H9 (cell line): ENCODE measurements around the gene ADGRB3. TPM values are rescaled to one million over a fixed set of nuclear protein-coding genes. Genes with fewer than 3 reads are reported as not detected.

Source experiments
- DNase-seq: peaks from one replicate; pipeline ENCODE4 v3.0.0-alpha.2; 2017
- H2AFZ ChIP-seq: one replicate; pipeline ENCODE4 v1.6.1; 2013; ENCODE audit warnings: mild to moderate bottlenecking, low read length, control low read depth, moderate library complexity
- H2AK5ac ChIP-seq: 2 replicates; pipeline ENCODE4 v1.6.1; 2013; ENCODE audit warnings: low read length, control low read depth, mixed read lengths; ENCODE audit not compliant: insufficient read length
- H2BK120ac ChIP-seq: one replicate; pipeline ENCODE4 v1.6.1; 2013; ENCODE audit warnings: low read depth, mild to moderate bottlenecking, low read length, control low read depth, inconsistent platforms; ENCODE audit not compliant: poor library complexity, severe bottlenecking
- H2BK12ac ChIP-seq: 2 replicates; pipeline ENCODE4 v1.6.1; 2013; ENCODE audit warnings: low read length, control low read depth, mixed read lengths, low read depth; ENCODE audit not compliant: insufficient read length
- H2BK15ac ChIP-seq: 2 replicates; pipeline ENCODE4 v1.6.1; 2013; ENCODE audit warnings: low read depth, low read length, control low read depth
- H2BK20ac ChIP-seq: one replicate; pipeline ENCODE4 v1.6.1; 2013; ENCODE audit warnings: low read depth, mild to moderate bottlenecking, low read length, control low read depth, inconsistent platforms; ENCODE audit not compliant: poor library complexity, severe bottlenecking
- H2BK5ac ChIP-seq: 2 replicates; pipeline ENCODE4 v1.6.1; 2013; ENCODE audit warnings: low read length, control low read depth, mixed read lengths; ENCODE audit not compliant: insufficient read length
- H3K14ac ChIP-seq: 2 replicates; pipeline ENCODE4 v1.6.1; 2013; ENCODE audit warnings: low read length, control low read depth; ENCODE audit not compliant: insufficient read depth
- H3K18ac ChIP-seq: 2 replicates; pipeline ENCODE4 v1.6.1; 2013; ENCODE audit warnings: low read depth, mild to moderate bottlenecking, mixed read lengths, low read length, control low read depth; ENCODE audit not compliant: insufficient read length
- H3K23ac ChIP-seq: 2 replicates; pipeline ENCODE4 v1.6.1; 2013; ENCODE audit warnings: low read length, control low read depth, mixed read lengths, low read depth; ENCODE audit not compliant: insufficient read length
- H3K23me2 ChIP-seq: 2 replicates; pipeline ENCODE4 v1.6.1; 2013; ENCODE audit warnings: low read depth, mild to moderate bottlenecking, mixed read lengths, low read length, control low read depth; ENCODE audit not compliant: insufficient read length, poor library complexity, severe bottlenecking
- H3K27ac ChIP-seq: 2 replicates; pipeline ENCODE4 v1.5.1; 2013; ENCODE audit warnings: low read length, control low read depth, mixed read lengths, low read depth; ENCODE audit not compliant: insufficient read length
- H3K27me3 ChIP-seq: 2 replicates; pipeline ENCODE4 v1.6.1; 2013; ENCODE audit warnings: low read length, control low read depth, inconsistent platforms; ENCODE audit not compliant: insufficient read depth
- H3K4ac ChIP-seq: 2 replicates; pipeline ENCODE4 v1.6.1; 2013; ENCODE audit warnings: low read depth, mild to moderate bottlenecking, control low read depth, inconsistent platforms, low read length, moderate library complexity
- H3K4me1 ChIP-seq: 2 replicates; pipeline ENCODE4 v1.6.1; 2013; ENCODE audit warnings: low read length, control low read depth, inconsistent platforms; ENCODE audit not compliant: insufficient read depth
- H3K4me2 ChIP-seq: 2 replicates; pipeline ENCODE4 v1.6.1; 2013; ENCODE audit warnings: low read length, control low read depth, mixed read lengths; ENCODE audit not compliant: insufficient read length, insufficient read depth
- H3K56ac ChIP-seq: 2 replicates; pipeline ENCODE4 v1.6.1; 2013; ENCODE audit warnings: low read depth, mild to moderate bottlenecking, mixed read lengths, low read length, control low read depth; ENCODE audit not compliant: insufficient read length
- H3K79me1 ChIP-seq: 2 replicates; pipeline ENCODE4 v1.6.1; 2013; ENCODE audit warnings: low read depth, mild to moderate bottlenecking, moderate library complexity, low read length, control low read depth, inconsistent platforms; ENCODE audit not compliant: insufficient read depth, poor library complexity, severe bottlenecking
- H3K79me2 ChIP-seq: 2 replicates; pipeline ENCODE4 v1.6.1; 2013; ENCODE audit warnings: low read length, control low read depth, inconsistent platforms; ENCODE audit not compliant: insufficient read depth
- H3K9ac ChIP-seq: 2 replicates; pipeline ENCODE4 v1.6.1; 2013; ENCODE audit warnings: low read length, control low read depth, mixed read lengths; ENCODE audit not compliant: insufficient read length; ENCODE audit errors: extremely low read depth
- H3K9me3 ChIP-seq: one replicate; pipeline ENCODE4 v1.6.1; 2013; ENCODE audit warnings: low read depth, low read length, inconsistent platforms; ENCODE audit not compliant: control insufficient read depth
- H3T11ph ChIP-seq: one replicate; pipeline ENCODE4 v1.6.1; 2013; ENCODE audit warnings: mild to moderate bottlenecking, low read length, control low read depth, inconsistent platforms
- H4K20me1 ChIP-seq: one replicate; pipeline ENCODE4 v1.6.1; 2013; ENCODE audit not compliant: control insufficient read depth, insufficient read length, insufficient read depth
- H4K5ac ChIP-seq: 2 replicates; pipeline ENCODE4 v1.6.1; 2013; ENCODE audit warnings: low read depth, mild to moderate bottlenecking, mixed read lengths, low read length, control low read depth; ENCODE audit not compliant: insufficient read length
- H4K8ac ChIP-seq: replicated peaks from 2 replicates; pipeline ENCODE4 v1.6.1; 2013; ENCODE audit warnings: low read length, control low read depth, mixed read lengths, low read depth; ENCODE audit not compliant: insufficient read length
- H4K91ac ChIP-seq: 2 replicates; pipeline ENCODE4 v1.6.1; 2013; ENCODE audit warnings: low read depth, mild to moderate bottlenecking, moderate library complexity, mixed read lengths, low read length, control low read depth; ENCODE audit not compliant: insufficient read length
- H3K27ac Mint-ChIP-seq, 3 experiments: 2 replicates in 2 of 3; 3 replicates in 1 of 3; pipeline ENCODE4 v1.8.0; 2020 to 2021; ENCODE audit warnings: mixed read lengths in 3 of 3, mild to moderate bottlenecking in 1 of 3, moderate library complexity in 1 of 3
- H3K27me3 Mint-ChIP-seq: 2 replicates; pipeline ENCODE4 v1.8.0; 2021; ENCODE audit warnings: low read depth, mild to moderate bottlenecking, moderate library complexity, mixed read lengths
- H3K36me3 Mint-ChIP-seq, 3 experiments: 2 replicates in 2 of 3; 3 replicates in 1 of 3; pipeline ENCODE4 v1.8.0; 2020 to 2021; ENCODE audit warnings: low read depth in 3 of 3, mixed read lengths in 3 of 3; ENCODE audit not compliant: insufficient read depth in 1 of 3
- H3K4me1 Mint-ChIP-seq, 2 experiments: 2 replicates each; pipeline ENCODE4 v1.8.0; 2020; ENCODE audit warnings: mixed read lengths in 2 of 2
- H3K4me3 Mint-ChIP-seq, 2 experiments: 2 replicates in 1 of 2; 3 replicates in 1 of 2; pipeline ENCODE4 v1.8.0; 2020 to 2021; ENCODE audit warnings: mild to moderate bottlenecking in 2 of 2, mixed read lengths in 2 of 2, moderate library complexity in 1 of 2
- H3K9me3 Mint-ChIP-seq, 2 experiments: 2 replicates in 1 of 2; 3 replicates in 1 of 2; pipeline ENCODE4 v1.8.0; 2020; ENCODE audit warnings: mild to moderate bottlenecking in 2 of 2, mixed read lengths in 2 of 2, moderate library complexity in 1 of 2
- CTCF ChIP-seq: fragments of 200-600 bp; sonication (generic); conservative IDR thresholded peaks from 3 replicates; pipeline ENCODE4 v1.8.0; 2021; ENCODE audit warnings: antibody characterized with exemption, mild to moderate bottlenecking
- total RNA-seq: library from RNA; stranded (reverse); gene quantifications from 2 replicates; pipeline ENCODE4 v1.2.1, GENCODE V29; 2021

ADGRB3 gene
- total RNA-seq, 1 experiment from 2014 or later = 0.37 TPM

DNA sequence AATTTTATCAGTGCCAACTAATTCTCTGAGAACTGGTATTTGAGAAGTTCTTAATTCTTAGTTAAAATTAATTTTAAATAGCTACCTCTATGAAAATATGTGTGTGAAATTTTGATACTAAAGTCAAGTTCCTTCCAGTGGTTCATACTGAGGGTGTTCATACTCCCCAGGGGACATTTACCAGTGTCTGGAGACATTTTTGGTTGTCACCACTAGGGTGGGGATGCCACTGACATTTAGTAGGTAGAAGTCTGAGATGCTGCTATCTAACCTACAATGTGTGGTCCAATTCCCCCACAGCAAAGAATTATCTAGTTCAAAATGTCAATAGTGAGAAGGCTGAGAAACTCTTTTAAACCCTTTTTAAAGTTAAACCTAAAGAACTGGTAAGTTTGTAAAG is 463.8 kb downstream of the ADGRB3 start:
- Histone ChIP-seq H3K56ac (no peak overlapping the region), H4K91ac (no peak overlapping the region)

More for the DNA sequence above, 463.8 kb downstream of the ADGRB3 start:
- Histone ChIP-seq H3K79me2 (no peaks in the 10 kb centered on the region), H2BK12ac (no peak overlapping the region), H2AFZ (no peak overlapping the region), H3K14ac (no peak overlapping the region), H3K27me3 (no peaks in the 10 kb centered on the region), H3K18ac (no peak overlapping the region), H3K4me2 (no peak overlapping the region), H3K4me1 (no peaks in the 10 kb centered on the region; the same call in 1 of the 2 replicates), H3T11ph (no peak overlapping the region), H2BK5ac (no peak overlapping the region), H2BK120ac (no peak overlapping the region), H3K23ac (no peak overlapping the region), H3K9me3 (no peaks in the 10 kb centered on the region), H3K23me2 (no peaks in the 10 kb centered on the region), H2AK5ac (no peak overlapping the region), H3K4ac (no peak overlapping the region), H4K20me1 (no peaks in the 10 kb centered on the region), H3K79me1 (no peaks in the 10 kb centered on the region), H4K5ac (no peak overlapping the region), H4K8ac (no peak overlapping the region), H3K27ac (no peak overlapping the region), H2BK15ac (no peak overlapping the region), H3K9ac (no peak overlapping the region), H2BK20ac (no peak overlapping the region)
- H3K36me3 Mint-ChIP-seq = no peaks in the 10 kb centered on the region
- no peak overlapping the region for H3K27ac Mint-ChIP-seq
- H3K9me3 Mint-ChIP-seq = no peaks in the 10 kb centered on the region
- DNase-seq = no peak
- peaks cover 0 to 12% of the 10 kb centered on the region in 2 experiments; a peak in 2 of 4 replicates for H3K4me1 Mint-ChIP-seq
- H3K4me3 Mint-ChIP-seq = no peak overlapping the region
- H3K27me3 Mint-ChIP-seq = no peaks in the 10 kb centered on the region
- TF ChIP-seq CTCF = peak; percentile 35; the same call in 2 of the 3 replicates
